ENCODE data around the gene GRID1. TPM values are rescaled to one million over a fixed set of nuclear protein-coding genes. Genes with fewer than 3 reads are reported as not detected.

Gene GRID1
- total RNA-seq, 1 experiment from 2014 or later = 5.6 TPM

DNA sequence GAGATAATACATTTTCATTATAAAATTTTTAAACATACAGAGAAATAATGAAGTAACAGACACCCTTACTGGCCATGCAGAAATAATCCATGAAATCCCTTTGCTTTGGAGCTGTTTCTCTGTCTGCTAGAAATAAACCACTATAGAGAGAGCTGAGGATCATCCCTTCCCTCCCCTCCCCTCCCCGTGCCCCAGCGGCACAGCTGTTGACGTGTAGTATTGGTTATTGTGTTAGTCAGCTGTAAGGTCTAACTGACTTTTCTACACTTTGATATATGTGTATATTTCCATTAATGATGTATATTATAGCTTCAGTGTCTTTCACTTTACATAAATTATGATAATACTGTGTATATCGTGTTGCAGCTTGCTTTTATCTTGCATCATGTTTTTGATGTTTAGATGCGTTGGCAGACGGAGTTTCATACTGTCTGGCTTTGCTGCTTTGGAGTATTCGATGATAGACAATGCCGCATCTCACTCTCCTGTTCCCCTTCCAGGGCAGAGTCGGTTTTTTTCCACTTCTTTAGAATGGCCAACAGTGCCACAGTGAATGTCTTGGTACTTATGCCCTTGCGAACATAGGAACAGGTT is 27.4 kb upstream of the GRID1 start:
- no peak overlapping the region for H3K4me2 ChIP-seq (ENCODE audit: low read length)
- no peaks in the 10 kb centered on the region for H3K9me3 ChIP-seq (ENCODE audit: control insufficient read depth in 1 of 2, insufficient read depth in 1 of 2, low read depth in 1 of 2, low read length in 2 of 2)
- no peaks in the 10 kb centered on the region for H3K36me3 ChIP-seq (ENCODE audit: control insufficient read depth in 1 of 2, insufficient read depth in 2 of 2, low read length in 2 of 2)
- DNase-seq (ENCODE audit: low read depth, low spot score) (no peak), ATAC-seq (no peak)
- ChIA-PET CTCF (no interaction called here), POLR2A (no interaction called here), RAD21 (ENCODE audit: low non-redundant PET in 1 of 2, low total read pairs in 2 of 2, uncharacterized antibody in 2 of 2, unreplicated experiment in 2 of 2) (no interaction called here)
- intact Hi-C loops (cut with micrococcal nuclease) = no loop called here
- no peaks in the 10 kb centered on the region for H3K79me2 ChIP-seq (ENCODE audit: insufficient read depth, low read length)
- H3K4me3 ChIP-seq (replicated peaks in 1 of 2; ENCODE audit: low read depth in 1 of 2, low read length in 2 of 2) = no peak overlapping the region
- no peak overlapping the region for H2AFZ ChIP-seq (ENCODE audit: low read depth, low read length, poor library complexity, severe bottlenecking)
- BruUV-seq (replicated peaks) = no TSS peak
- no peaks in the 10 kb centered on the region for H3K4me1 ChIP-seq (ENCODE audit: control insufficient read depth in 1 of 2, insufficient read depth in 2 of 2, low read length in 2 of 2)
- no peaks in the 10 kb centered on the region for H3K9me2 ChIP-seq (ENCODE audit: insufficient read depth)
- H4K20me1 ChIP-seq (ENCODE audit: insufficient read depth) = no peaks in the 10 kb centered on the region
- H3K9ac ChIP-seq (ENCODE audit: low read length) = no peak overlapping the region
- no peaks in the 10 kb centered on the region for H3K27me3 ChIP-seq (ENCODE audit: insufficient read depth, low read length)
- TF ChIP-seq REST (IDR thresholded peaks at IDR 0.05; ENCODE audit: low read depth) = no peak
- TF ChIP-seq YY1 (IDR thresholded peaks at IDR 0.05; ENCODE audit: extremely low read depth, insufficient replicate concordance, low read depth, low read length) = no peak
- TF ChIP-seq RAD21 (IDR thresholded peaks at IDR 0.05; ENCODE audit: low read depth) = no peak
- TF ChIP-seq TCF7L2 (IDR thresholded peaks at IDR 0.05; ENCODE audit: borderline replicate concordance, extremely low read depth, insufficient read depth, insufficient read length) = no peak
- TF ChIP-seq FOSL1 (IDR thresholded peaks at IDR 0.05; ENCODE audit: low read depth) = no peak
- TF ChIP-seq ZNF274 (IDR thresholded peaks at IDR 0.05; ENCODE audit: low read depth, low read length) = no peak
- TF ChIP-seq POLR2AphosphoS5 (IDR thresholded peaks at IDR 0.05; ENCODE audit: low read depth, low read length) = no peak
- TF ChIP-seq EGR1 (IDR thresholded peaks at IDR 0.05; ENCODE audit: low read depth) = no peak
- TF ChIP-seq EZH2 (IDR thresholded peaks at IDR 0.05) = no peak
- TF ChIP-seq SIN3A (IDR thresholded peaks at IDR 0.05; ENCODE audit: low read depth) = no peak
- no peak for TF ChIP-seq JUND (IDR thresholded peaks at IDR 0.05)
- TF ChIP-seq, protein P1, sequence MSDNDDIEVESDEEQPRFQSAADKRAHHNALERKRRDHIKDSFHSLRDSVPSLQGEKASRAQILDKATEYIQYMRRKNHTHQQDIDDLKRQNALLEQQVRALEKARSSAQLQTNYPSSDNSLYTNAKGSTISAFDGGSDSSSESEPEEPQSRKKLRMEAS (IDR thresholded peaks at IDR 0.05) = no peak
- no peak for TF ChIP-seq ZBTB33 (IDR thresholded peaks at IDR 0.05; ENCODE audit: extremely low read depth, insufficient replicate concordance, low read length)
- TF ChIP-seq EZH2phosphoT487 (IDR thresholded peaks at IDR 0.05; ENCODE audit: borderline replicate concordance) = no peak
- TF ChIP-seq ELF1 (IDR thresholded peaks at IDR 0.05; ENCODE audit: borderline replicate concordance, low read depth) = no peak
- TF ChIP-seq CTCF (IDR thresholded peaks at IDR 0.05 in 2 of 3, conservative IDR thresholded peaks at IDR 0.05 in 1 of 3; ENCODE audit: borderline replicate concordance in 1 of 3, insufficient read depth in 1 of 3, low read depth in 2 of 3, low read length in 2 of 3) = no peak
- TF ChIP-seq CBX3 (IDR thresholded peaks at IDR 0.05; ENCODE audit: low read depth) = no peak
- no peak for TF ChIP-seq SRF (IDR thresholded peaks at IDR 0.05; ENCODE audit: low read depth)
- no peak overlapping the region for H3K27ac ChIP-seq (ENCODE audit: low read depth, low read length)

All from HCT116 (cell line).